Measurements from ENCODE around the gene PPARA.

PPARA gene

DNA sequence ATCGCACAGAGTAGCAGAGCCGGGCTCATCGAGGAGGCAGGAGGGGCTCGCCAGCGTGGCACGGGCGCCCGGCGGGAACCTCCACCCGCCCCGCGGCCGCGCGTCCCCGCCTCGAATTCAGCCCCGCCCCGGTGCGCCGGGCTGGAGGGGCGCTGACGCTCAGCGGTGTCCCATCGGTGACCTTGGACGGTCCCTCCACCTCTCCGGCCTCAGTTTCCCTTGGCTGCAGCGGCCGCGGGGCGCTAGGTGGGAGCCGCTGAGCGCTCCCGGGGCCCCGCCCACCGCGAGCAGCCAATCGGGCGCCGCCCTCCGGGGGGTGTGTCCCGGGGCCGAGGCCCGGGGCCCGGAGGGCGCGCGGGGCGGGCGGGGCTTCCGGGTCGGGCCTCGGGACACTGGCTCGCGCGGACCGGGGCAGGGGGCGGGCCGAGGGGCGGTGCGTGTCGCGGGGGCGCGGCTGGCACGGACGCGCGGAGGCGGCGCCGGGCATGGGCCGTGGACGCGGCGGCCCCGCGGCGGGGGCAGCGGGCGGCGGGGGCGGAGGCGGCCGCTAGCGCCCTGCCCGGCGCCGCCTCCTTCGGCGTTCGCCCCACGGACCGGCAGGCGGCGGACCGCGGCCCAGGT is at the start of gene PPARA:
PPARA (plus strand) TSS at position 493 of the 621 bp plus-strand sequence. CDS start 47,858 bp downstream, outside the sequence.
- peak; percentile 26 for DNase-seq (ENCODE audit: low spot score)

DNA sequence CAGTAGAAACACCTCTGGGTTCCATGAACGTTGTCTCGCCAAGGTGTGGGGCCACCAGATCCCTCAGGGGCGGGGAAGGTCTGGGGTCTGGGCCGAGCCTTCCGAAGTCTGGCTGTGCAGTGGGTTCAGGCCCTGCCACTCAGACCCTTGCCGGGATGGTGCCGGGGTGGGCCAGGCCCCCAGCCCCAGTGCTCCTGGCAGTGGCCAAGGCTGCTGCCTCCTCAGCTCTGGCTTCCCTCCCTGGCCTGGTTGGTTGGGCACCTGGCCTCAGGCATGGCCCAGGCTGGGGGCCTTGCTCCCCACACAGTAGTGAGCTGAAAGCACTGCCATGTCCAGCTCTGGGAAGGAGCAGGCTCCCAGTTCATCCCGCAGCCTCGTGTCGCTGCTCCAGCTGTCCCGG is 48.2 kb upstream of the PPARA start:
- DNase-seq (ENCODE audit: low spot score), result no peak

DNA sequence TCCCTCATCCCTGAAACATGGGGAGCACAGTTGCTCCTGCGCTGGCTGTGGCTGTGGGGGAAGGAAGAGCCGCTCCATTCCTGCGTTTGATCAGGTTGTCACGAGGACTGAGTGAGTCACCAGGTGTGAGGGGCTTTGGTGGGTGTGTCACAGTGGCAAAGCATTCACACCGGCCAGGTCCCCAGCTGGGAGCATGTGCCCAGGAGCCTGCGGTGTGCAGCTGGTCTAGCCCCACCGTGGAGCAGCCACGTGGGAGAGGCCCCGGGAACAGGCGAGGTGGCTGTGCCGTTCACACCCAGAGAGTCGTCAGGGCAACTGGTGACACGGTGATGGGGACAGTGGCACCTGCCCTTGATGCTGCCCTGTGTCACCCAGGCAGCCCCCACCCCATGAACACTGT is 47.6 kb upstream of the PPARA start:
- no peak for DNase-seq (ENCODE audit: low spot score)

DNA sequence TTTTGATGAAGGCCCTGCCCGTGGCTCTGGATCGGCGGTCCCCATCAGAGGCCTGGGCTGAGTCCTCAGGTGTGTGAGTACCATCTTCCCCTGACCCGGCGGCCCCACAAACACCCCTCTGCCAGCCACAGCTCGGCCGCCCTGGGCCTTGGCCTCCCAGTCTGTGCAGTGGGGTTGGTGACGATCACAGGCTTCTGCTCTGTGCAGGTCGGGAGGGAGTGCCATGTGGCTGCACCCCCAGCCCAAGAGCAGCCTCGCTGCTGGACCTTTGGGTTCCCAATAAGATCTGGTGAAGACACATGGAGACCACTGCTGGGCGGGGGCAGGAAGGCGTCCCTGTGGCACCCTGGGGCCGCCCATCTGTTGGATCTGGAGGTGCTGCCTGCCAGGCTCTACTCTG is 47.1 kb upstream of the PPARA start:
- DNase-seq (ENCODE audit: low spot score), result no peak

DNA sequence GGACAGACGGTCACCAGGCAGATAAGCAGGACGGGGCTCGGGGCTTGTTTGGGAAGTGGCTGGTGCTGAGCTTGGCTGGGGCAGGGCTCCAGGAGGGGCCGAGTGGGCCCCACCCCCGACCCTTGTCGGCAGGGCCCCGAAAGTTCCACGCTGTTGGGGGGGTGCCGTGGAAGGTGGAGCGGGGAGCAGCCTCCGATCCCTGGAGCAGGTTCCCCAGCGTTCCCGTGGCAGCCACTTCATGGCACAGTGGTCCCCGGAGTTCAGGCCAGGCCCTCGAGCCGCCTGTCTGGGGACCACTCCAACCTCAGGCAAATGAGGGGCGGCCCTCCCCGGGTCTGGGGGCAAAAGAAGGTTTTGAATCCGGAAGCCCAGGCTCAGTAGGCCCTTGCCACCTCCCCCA is 46.7 kb upstream of the PPARA start:
- no peak for DNase-seq (ENCODE audit: low spot score)

DNA sequence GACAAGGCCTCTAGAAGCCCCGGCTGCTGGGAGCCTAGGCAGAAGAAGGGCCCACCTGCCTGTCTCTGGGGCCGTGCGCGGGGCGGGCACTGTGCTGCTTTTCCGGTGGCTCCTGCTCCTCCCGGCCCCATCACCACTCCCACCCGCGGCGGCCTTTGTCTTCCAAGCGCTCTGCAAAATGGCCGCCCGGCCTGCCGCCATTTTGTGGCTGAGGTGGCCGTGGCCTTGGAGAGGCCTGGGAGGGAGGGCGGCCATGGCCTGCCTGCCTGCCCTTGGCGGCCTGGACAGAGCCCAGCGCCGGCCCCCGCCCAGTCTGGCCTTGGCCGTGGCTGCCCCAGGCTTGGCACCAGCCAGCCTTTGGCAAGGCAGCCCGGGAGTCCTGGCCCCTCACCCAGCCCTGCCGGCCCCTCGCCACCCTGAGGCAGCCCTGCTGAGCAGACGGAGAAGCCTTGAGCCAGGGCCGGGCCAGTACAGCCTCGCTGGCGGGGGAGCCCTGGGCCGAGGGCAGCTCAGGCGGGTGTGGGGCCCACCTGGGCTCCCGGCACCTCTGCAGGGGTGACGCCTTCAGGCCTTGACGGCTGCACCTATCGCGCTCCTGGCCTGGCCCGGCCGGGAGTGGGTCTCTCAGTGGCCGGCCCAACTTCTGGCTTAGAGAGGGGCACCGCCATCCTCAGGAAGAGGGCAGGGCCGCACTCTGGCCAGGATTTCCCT is 46.0 kb upstream of the PPARA start:
- DNase-seq (ENCODE audit: low spot score), result peak; percentile 59

DNA sequence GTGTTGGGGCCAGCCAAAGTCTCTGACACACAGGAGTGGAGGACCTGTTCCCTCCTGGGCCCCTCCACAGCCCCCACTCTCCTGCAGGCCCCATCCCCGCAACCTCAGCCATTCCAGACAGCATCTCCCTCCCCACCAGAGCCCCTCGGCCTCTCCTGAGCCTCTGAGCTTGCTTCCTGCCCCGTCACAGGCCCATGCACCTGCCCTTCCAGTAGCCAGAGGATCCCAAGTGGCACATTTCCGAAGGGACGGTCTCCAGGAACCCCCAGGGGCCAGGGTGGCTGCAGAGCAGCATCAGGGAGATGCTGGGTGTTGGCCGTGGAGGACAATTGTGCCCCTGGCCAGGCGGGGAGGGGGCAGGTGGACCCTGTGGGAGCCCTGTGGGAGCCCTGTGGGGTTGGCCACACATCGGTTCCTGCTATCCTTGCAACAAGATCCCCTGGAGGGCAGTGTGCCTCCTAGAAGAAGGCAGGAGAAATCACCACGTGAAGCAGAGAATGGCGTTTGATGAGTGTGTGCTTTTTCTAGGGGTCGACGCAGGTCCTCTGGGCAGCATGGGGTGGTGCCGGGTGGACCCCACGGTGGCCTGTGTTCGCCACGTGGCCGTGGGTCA is 45.3 kb upstream of the PPARA start:
- DNase-seq (ENCODE audit: low spot score), result peak; percentile 16

DNA sequence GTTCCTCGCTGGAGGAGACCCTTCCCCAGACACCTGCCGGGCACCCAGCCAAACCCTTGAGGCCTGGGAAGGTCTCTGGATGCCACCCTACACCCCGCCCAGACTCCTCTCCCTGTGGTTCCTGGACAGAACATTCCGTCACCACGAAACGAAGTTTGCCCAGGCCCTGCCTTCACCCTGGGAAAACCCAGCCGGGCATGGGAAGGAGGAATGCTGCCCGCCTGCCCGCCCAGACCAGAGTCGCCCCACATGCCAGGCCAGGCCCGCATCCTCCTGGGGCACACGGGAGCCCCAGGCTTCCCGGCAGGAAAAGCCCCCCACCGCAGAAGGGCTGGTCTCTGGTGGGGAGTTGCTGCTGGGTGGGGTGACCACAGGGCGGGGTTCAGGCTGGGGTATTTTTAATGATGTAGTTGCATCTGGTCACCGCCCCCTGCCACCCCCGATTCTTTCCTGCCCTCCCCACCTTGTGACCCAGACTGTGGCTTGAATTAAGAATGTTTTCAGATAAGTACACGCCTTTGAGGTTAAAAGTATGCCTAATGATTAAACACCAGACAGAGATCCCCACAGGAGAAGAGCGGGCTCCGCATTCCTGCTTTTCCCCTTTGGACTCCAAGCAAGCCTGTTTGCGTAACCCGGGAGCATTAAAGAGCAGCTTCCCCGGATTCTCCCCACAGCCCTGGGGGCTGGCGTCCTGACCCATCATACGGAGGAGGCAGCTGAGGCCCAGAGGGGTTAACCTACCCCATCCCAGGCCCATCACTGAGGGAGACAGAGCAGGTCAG is 44.6 kb upstream of the PPARA start:
- peak; percentile 20 for DNase-seq (ENCODE audit: low spot score)

DNA sequence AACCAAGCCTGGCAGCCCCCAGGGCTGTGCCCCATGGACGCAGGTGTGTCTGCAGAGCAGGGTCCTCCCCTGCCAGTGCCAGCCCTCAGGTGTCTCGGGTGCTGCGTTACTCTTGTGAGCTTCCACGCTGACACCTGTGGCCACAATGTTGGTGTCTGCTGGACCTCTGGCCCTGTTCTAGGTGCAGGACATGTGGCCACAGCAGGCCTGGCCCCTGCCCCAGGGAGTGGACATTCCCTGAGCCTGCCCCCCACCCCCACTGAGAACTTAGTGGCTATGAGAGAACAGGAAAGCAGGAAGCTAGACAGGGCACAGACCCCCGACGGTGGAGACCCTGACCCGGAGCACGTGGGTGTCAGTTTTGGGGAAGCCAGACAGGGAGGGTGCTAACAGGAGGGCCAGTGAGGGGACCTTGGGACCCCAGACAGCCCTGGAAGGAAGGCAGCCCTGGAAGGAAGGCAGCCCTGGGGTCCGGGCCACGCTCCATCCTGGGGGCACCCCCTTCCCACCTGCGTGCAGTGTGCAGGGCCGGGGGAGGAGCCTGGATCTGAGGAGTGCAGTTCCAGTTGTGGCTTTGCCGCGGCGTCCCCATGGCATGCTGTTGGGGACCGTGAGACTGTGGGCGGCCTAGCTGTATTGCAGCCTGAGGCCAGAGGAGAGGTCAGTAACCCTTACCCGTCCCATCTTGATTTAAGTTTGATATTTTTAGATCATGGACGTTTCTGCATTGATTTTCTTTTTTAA is 43.9 kb upstream of the PPARA start:
- no peak for DNase-seq (ENCODE audit: low spot score)

DNA sequence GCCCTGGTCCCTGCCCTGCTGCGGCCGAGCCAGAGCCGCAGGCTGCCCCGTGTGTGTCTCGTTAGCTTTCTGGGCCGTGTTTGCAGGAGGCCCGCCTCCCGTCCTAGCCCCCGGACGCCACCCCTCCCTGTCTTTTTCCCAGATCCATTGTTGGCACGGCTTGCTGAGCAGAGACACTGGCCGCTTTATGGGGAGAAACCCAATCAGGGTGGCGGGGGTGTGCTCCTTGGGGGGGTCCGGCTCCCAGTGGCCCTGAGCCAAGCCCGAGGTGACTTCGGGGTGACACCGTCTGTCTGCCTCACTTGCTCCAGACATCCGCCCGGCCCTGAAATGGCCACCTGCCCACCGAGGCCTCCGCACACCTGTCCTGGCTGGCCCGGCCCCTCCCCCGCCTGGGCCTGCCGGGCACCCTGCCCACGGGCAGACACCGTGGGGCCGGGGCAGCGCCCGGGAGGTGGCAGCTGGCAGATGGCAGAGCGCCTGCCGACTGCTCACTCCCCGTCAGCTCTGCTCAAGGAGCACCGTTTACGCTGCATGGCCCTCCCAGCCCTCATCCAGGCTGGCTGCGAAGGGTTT is 43.1 kb upstream of the PPARA start:
- DNase-seq (ENCODE audit: low spot score), result peak; percentile 61

DNA sequence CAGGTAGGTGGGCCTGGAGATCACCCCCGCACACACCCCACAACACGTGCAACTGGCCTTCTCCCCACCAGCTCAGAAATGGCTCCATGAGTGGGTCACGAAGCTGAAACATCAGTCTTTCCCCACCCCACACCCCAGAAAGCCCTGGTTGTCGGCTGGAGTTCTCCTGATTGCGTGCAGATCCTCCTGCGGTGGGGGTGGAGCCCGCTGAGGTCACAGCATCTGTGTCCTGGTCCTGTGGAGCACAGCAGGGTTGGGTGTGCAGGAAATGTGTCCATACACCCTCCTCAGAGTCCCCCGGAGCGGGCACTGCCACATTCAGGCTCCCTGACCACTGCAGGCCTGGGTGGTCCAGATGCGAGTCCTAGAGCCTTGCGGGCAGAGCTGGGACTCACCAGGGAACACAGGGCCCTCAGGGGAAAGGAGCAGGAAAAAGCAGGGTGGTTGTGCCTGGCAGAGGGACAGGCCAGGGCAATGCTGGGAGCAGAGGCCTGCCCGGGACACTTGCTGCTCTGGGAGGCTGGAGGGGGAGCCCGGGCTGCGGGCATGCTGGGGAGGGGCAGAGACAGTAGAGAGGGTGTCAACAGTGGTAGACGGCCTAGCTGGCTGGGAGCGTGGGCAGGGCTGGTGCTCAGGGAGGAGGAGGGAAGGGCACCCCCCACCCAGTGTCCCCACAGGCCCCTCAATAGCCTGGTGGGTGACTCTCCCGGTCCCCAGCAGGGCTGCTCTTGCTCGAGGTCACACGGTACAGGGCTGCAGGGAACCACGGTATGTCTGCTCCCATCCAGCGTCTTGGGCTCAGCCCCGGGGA is 42.4 kb upstream of the PPARA start:
- no peak for DNase-seq (ENCODE audit: low spot score)

DNA sequence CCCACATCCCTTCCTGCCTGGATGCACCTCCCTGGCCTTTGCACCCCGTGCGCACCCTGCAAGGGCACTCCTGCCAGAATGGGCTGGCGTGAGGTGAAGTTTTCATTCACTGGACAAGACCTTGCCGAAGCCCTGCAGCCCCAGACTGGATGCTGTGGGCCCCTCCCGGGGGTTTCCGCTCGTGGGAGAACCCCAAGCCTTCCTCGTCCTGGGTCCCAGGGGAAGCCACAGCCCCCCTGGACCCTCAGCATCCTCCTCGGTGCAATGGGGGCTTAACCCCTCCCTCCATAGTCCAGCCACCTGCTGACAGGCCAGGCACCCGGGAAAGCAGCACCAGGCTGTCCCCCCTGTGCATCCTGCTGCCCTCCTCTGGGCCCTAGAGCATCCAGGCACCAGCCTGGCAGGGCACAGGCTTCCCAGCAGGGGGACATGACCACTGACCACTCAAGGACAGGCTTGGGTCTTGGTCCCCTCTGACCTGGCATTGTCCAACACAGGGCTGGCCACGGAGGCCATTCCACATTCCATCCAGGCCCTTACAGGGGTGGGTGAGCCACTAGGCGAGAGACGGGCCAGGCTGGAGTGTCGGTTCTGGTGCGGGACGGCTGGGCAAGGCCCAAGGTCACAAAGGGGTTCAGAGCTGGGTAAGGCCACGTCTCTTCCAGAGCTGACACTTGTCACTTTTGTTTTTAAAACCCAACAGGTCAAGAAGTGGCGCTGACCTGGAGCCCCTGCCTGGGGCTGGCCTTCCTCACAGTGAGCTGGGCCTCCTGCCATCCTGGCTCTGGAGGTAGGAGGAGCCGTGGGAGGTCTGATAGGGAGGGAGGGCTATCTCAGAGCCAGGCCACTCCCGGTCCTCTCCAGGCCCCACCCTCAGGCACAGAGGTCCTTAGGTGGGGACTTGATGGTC is 41.5 kb upstream of the PPARA start:
- peak; percentile 71 for DNase-seq (ENCODE audit: low spot score)

DNA sequence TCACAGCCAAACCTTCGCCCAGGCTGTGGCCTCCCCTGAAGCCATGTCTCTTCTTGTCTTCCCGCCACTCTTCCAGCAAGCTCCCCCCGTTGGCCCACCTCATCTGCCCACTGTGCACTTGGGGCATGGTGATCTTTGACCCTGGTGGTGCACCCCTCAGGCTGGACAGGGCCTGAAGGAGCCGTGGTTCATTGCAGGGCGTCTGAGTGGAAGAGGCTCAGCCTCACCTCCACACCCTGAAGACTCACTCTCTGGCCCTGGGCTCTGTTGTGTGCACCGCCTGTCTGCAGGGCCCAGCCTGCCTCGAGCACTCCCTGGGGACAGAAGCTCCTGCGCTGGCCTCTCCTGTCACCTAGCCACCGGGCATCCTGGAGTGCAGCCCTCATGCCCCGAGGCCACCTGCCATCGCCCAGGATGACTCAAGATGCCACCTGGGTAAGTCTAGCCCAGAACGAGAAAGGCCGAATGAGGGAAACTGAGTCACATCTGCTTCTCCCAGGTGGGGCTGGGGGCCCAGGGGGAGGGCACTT is 40.8 kb upstream of the PPARA start:
- DNase-seq (ENCODE audit: low spot score), result no peak

DNA sequence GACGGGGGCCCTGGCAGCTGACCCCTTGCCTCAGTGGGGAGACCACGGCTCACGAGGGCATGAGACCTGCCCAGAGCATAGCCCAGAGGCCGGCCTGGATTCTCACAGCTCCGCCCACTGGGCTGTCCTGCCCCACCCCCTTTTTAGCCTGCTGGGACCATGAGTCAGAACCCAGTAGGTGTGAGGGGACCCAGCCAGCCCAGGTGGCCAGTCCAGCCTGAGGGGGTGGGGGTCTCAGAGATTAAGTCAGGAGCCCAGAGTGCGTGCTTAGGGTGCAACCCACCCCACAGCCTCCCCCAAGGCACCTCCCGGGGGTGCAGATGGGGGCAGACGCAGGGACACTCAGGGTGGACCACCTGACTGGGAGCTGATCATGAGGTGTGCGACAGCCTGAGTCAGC is 40.1 kb upstream of the PPARA start:
- DNase-seq (ENCODE audit: low spot score), result no peak

DNA sequence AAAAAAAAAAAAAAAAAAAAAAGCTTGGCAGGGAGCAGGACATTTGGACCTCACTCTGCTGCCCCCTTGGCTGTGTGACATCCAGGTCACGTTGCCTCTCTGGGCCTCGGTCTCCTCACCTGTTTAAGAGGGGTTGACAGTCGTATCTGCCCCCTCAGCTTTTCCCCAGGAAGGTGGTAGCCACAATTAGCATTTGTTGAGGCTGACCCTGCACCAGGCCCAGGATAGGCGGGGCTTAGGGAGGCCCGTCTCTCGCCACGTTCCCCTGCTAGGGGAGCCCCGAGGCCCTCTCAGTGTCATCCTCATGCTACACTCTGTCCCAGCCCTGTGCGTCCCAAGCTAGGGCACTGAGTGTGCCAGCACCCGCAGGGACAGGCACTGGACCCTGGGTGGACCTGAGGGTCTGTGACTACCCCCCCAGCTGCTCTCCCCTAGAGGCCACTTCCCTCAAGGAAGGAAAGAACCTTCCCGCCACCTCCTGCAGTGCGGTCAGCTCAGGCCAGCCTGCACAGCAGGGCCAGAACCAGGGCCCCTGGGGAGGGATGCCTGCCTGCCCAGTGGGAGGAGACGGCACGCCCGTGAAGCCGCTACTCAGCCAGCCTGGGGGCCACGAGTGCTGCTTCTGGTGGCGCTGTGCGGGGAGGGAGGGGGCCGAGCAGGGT is 38.5 kb upstream of the PPARA start:
- no peak for DNase-seq (ENCODE audit: low spot score)

DNA sequence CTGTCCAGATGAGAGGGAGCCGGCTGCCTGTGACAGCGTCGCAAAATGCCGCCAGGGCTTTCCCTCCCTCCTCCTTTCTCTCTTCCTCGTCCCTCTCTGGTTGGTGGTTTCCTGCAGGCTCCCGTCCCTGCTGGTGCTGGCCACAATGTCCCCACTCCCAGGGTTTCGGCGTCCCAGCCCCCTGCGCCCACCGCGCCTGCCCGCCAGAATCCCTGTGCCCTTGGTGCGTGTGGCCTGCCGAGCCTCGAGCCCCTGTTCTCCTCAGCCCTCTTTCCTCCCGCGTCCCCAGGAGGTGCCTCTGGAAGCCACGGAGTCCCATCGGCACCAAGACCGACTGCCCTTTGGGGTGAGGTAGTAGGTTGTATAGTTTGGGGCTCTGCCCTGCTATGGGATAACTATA is 37.9 kb upstream of the PPARA start:
- no peak for DNase-seq (ENCODE audit: low spot score)

DNA sequence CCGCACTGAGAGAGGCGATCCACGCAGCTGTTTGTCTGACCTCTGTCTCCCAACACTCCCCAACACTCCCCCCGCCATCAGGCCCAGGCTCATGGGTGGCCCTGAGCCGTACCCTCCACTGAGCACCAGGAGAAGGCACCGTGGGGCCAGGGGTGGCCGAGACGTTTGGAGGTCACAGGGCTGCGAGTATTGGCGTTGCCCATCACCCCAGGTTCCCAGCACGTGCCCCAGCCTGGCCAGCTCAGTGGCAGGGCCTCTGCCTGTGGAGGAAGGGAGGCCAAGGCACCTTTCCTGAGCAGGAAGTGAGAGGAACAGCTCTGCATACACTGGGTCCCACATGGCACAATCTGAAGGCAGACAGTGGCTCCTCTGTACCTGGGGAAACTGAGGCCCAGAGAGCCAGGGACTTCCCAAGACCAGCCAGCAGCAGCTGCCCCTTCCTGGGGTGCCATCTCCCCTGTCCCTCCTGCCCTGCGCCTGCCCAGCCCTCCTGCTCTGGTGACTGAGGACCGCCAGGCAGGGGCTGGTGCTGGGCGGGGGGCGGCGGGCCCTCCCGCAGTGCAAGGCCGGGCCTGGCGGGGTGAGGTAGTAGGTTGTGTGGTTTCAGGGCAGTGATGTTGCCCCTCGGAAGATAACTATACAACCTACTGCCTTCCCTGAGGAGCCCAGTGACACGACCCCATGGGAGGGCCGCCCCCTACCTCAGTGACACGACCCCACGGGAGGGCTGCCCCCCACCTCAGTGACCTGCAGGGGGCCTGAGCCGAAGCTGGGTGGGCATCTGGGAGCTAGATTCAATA is 37.0 kb upstream of the PPARA start:
- no peak for DNase-seq (ENCODE audit: low spot score)

DNA sequence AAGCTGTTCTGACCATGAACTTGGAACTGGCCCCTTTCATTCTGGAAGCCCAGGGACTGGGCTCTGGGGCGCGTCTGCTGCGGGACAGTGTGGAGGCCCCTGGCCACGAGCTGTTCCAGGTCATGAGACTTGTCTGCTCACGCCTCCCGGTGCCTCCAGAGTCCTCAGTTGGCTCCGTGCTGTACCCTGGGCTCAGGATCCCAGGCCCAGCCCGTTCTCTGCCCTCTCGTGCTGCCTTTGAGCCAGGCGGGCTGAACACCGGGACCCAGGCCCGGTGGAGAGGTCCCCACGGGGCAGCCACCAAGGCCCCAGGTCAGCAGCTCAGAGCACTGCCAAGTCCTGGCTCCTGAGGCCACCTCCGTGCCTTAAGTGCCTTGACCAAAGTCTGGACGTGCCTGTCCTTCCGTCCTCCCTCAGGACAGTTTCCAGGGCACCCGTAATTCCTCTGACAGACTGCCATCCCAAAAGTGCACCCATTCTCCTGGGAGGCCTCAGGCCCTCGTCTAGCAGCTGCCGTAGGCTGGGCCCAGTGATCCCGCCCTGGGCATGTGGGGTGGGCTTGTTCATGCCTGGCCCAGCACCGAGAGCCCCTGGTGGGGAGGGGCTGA is 36.3 kb upstream of the PPARA start:
- DNase-seq (ENCODE audit: low spot score), result no peak
